Activated gamma-delta T cell treated with anti-CD3 and anti-CD28 coated beads, Interleukin-2, amount 50 U/mL, for 16 hours (primary cell): ENCODE data around the gene CEMIP.
"Not testable (repeated sequence)": the region's sequence is repeated elsewhere in the genome, so short reads cannot be mapped to it uniquely, and the experiment has no call there.

Experiments used
- DNase-seq: peaks from one replicate; pipeline ENCODE4 v3.0.0-alpha.2; 2020; ENCODE audit warnings: low read depth

Gene CEMIP

GRCh38 chr15:80953001-80953952 lies 174.1 kb downstream of the CEMIP start:
- no peak for DNase-seq

GRCh38 chr15:80953953-80954778 lies 175.0 kb downstream of the CEMIP start:
- DNase-seq = no peak

- peak; percentile 38 for DNase-seq
Observed at GRCh38 chr15:80955571-80956452, 176.6 kb downstream of the CEMIP start.

- no peak for DNase-seq
Observed at GRCh38 chr15:80957556-80957955, 178.4 kb downstream of the CEMIP start.

GRCh38 chr15:80957976-80958375 lies 178.8 kb downstream of the CEMIP start:
- no peak for DNase-seq

GRCh38 chr15:80958818-80959495 lies 179.8 kb downstream of the CEMIP start:
- DNase-seq = no peak

GRCh38 chr15:80965454-80965853 lies 186.3 kb downstream of the CEMIP start:
- not testable (repeated sequence) for DNase-seq

GRCh38 chr15:80966431-80967197 lies 187.4 kb downstream of the CEMIP start:
- no peak for DNase-seq

GRCh38 chr15:80967451-80967850 lies 188.3 kb downstream of the CEMIP start:
- DNase-seq = no peak

GRCh38 chr15:80967991-80968510 lies 188.9 kb downstream of the CEMIP start:
- DNase-seq = no peak

- no peak for DNase-seq
Observed at GRCh38 chr15:80969316-80969715, 190.1 kb downstream of the CEMIP start.

- peak; percentile 40 for DNase-seq
Observed at GRCh38 chr15:80970018-80970657, 191.0 kb downstream of the CEMIP start.

- DNase-seq = no peak
Observed at GRCh38 chr15:80970658-80971057, 191.5 kb downstream of the CEMIP start.

- DNase-seq = no peak
Observed at GRCh38 chr15:80971143-80971542, 192.0 kb downstream of the CEMIP start.

GRCh38 chr15:80972276-80972675 lies 193.1 kb downstream of the CEMIP start:
- DNase-seq = no peak

GRCh38 chr15:80974914-80975313 lies 195.7 kb downstream of the CEMIP start:
- DNase-seq = no peak

- no peak for DNase-seq
Observed at GRCh38 chr15:80976851-80977250, 197.7 kb downstream of the CEMIP start.

- no peak for DNase-seq
Observed at GRCh38 chr15:80977627-80978036, 198.5 kb downstream of the CEMIP start.

GRCh38 chr15:80978685-80979329 lies 199.6 kb downstream of the CEMIP start:
- DNase-seq = no peak
